UCSD-AML1 (cell line): Measurements from ENCODE around the gene IFI16.
"Not testable (repeated sequence)": the region's sequence is repeated elsewhere in the genome, so short reads cannot be mapped to it uniquely, and the experiment has no call there.

Source experiments
- DNase-seq: peaks from one replicate; lab custom pipeline; 2025; ENCODE audit not compliant: unreplicated experiment; lab: John Stamatoyannopoulos, UW

The IFI16 gene

GRCh38 chr1:159009704-159010361 is at the start of gene IFI16:
TSS of gene IFI16 (plus strand) at chr1:159009907. CDS start at chr1:159014681, 4,774 bp downstream.
- peak; percentile 13 for DNase-seq

- no peak for DNase-seq
Measured at GRCh38 chr1:158961178-158961577, 48.5 kb upstream of the IFI16 start.

GRCh38 chr1:158962983-158963382 is 46.7 kb upstream of the IFI16 start:
- no peak for DNase-seq

- no peak for DNase-seq
Measured at GRCh38 chr1:158969166-158969565, 40.5 kb upstream of the IFI16 start.

DNA sequence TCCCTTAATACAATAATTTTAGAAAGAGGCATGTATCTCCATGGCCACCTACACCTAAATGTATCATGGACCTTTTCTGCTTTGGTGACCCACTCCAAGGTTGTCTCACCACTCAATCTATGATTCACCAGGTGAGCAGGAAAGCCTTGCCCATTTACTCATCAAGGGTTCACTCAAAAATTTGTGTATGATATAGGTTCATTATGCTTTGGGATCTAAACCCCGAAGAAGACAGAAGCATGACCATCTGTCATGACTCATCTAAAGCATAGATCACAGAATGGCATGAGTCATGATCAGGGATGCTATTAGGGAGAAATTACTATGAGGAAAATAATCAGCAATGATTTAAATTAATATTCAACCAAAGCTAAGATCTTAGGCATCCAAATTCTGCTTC is 39.9 kb upstream of the IFI16 start:
- DNase-seq = no peak

DNA sequence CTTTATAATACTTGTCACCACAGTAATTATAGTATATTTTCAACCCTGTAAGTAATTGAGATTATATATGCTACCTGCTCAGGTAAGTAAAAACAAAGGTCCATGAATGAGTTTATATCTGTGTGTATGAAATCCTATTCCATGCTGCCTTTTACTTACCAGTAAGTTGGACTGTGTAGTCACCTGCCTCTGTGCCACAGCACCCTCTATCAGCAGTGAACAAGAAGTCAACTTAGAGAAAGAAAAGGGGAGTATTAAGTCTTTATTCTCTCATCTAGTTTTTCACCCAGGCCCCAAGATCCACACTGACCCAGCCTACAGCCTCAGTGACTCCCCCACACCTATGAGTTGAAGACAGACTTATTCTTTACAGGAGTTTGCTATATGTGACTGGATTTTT is 36.9 kb upstream of the IFI16 start:
- no peak for DNase-seq

GRCh38 chr1:158976219-158976618 is 33.5 kb upstream of the IFI16 start:
- no peak for DNase-seq

GRCh38 chr1:158978730-158979129 is 31.0 kb upstream of the IFI16 start:
- no peak for DNase-seq

GRCh38 chr1:158979229-158979628 is 30.5 kb upstream of the IFI16 start:
- DNase-seq = no peak

DNA sequence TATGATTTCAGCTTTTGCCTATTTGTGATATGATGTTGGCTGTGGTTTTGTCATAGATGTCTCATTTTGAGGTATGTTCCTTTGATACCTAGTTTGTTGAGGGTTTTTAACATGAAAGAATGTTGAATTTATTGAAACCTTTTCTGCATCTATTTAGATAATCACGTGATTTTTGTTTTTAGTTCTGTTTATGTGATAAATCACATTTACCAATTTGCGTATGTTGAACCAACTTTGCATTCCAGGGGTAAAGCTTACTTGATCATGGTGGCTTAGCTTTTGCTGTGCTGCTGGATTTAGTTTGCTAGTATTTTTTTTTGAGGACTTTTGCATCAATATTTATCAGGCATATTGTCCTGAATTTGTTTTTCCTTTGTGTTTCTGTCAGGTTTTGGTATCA is 26.5 kb upstream of the IFI16 start:
- no peak for DNase-seq

DNA sequence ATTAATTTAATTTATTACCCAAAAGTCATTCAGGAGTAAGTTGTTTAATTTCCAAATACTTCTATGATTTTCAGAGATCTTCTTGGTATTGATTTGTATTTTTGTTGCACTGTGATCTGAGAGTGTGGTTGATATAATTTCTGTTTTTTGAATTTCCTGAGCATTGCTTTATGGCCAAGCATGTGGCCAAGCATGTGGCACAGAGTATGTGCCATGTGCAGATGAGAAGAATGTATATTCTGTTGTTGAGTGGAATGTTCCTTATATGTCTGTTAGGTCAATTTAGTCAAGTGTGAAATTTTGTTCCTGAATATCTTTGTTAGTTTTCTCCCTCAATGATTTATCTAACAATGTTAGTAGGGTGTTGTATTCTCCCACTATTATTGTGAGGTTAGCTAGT is 25.3 kb upstream of the IFI16 start:
- no peak for DNase-seq

- no peak for DNase-seq
Measured at GRCh38 chr1:158989424-158989823, 20.3 kb upstream of the IFI16 start.

DNA sequence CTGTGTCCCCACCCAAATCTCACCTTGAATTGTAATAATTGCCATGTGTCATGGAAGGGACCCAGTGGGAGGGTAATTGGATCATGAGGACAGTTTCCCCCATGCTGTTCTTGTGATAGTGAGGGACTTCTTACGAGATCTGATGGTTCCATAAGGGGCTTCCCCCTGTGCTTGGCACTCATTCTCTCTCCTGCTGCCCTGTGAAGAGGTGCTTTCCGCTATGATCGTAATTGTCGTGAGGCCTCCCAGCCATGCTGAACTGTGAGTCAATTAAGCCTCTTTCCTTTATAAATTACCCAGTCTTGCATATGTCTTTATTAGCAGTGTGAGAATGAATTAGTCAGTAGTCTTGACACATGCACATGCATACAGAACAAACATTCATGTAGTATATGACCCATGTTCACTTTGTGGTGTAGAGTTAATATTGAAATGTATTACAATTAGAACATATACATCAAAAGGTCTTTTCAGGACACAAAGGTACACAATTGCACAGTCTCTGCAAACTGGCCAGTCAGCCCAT is 16.9 kb upstream of the IFI16 start:
- no peak for DNase-seq

GRCh38 chr1:158996998-158997397 is 12.7 kb upstream of the IFI16 start:
- DNase-seq = no peak

GRCh38 chr1:158998037-158998780 is 11.5 kb upstream of the IFI16 start:
- no peak for DNase-seq

DNA sequence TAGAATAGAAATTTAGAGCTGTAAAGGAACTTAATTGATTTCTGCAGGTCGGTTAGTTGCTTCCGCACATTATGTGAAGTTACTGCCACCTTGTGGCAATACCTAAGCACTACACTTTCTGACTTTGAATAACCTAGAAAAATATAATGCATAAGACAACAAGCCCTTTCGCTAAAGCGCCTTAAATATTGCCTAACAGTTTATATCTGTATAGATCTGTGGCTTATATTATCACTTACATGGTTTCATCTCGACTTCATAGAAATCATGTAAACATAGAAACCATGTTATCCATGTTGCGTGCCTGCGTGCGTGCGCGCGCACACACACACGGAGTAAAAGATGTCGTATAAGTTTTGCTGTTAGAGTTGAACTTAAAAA is 10.9 kb upstream of the IFI16 start:
- no peak for DNase-seq

DNA sequence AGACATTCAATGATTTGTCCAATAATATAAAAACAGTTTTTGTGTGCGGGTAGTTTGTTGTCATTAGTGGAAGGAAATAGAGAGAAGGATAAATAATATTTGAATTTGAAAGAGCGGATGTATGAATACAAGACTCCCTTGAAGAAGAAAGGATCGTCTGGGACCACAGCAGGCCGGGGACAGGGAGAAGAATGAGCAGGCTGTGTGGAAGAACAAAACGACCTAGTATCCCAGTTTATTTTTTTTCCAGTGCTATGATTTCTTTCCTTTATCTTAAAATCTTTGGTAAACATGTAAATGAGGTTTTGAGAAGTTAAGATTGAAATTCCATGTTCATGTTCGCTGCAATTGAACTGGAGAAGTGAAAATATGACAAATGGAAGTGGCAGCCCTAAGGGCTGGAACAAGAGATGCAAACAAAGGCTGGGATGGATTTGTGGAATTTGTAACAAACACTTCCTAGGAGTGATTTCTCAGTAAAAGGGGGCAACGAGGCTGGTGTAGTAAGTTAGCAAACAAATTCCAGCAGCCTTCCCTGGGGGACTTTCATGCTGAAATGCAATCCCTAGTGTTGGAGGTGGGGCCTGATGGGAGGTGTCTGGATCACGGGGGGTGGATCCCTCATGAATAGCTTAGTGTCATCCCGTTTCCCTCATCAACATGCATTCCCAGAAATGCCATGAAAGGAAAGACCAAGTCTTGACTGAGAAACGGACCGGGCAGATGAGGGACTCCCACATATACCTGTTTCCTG is 10.2 kb upstream of the IFI16 start:
- no peak for DNase-seq

GRCh38 chr1:159000070-159000409 is 9.7 kb upstream of the IFI16 start:
- DNase-seq = no peak

DNA sequence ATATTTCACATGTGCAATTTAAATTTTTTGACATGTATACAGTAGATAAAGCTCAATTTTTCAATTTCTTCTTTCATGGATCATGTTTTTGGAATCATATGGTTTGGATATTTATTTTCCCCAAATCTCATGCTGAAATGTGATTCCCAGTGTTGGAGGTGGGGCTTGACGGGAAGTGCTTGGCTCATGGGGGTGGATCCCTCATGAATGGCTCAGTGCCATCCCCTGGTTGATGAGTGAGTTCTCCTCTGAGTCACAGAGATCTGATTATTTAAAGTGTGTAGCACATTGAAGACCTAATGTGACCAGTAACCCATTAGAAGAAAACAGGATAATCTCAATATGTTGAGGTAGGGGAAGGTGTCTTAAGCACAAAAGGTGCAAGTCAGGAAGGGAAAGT is 9.1 kb upstream of the IFI16 start:
- DNase-seq = no peak

DNA sequence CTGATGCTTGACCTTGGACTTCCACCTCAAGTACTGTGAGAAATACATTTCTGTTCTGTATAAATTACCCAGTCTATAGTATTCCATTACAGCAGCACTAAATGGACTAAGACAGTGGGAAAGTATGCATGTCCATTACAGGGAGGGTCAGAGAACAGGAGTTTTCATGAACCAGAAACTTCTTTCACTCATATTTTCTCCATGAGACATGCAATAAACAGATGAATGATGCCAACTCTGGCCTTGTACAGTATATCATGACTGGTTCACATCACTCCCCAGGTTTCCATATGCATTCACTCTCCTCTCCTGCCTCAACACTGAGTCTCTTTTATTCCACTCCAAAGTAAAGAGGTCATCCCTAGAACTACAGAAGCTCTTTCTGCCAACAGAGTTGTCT is 4.5 kb upstream of the IFI16 start:
- DNase-seq = no peak

GRCh38 chr1:159005676-159006075 is 4.0 kb upstream of the IFI16 start:
- peak; percentile 37 for DNase-seq

- not testable (repeated sequence) for DNase-seq
Measured at GRCh38 chr1:159006210-159006807, 3.4 kb upstream of the IFI16 start.
